Lower leg skin (tissue), 4 donors: ENCODE results near the gene CABCOCO1. TPM values are rescaled to one million over a fixed set of nuclear protein-coding genes. Genes with fewer than 3 reads are reported as not detected.

Experiments
- DNase-seq, 2 donors: peaks; one replicate each; pipeline ENCODE4 v3.0.0-alpha.2; 2019; ENCODE audit warnings: low spot score in 2 of 2
- H3K4me3 ChIP-seq: fragments of 200-600 bp; sonication (generic); 2 replicates; pipeline ENCODE4 v1.5.1; 2017; ENCODE audit warnings: mild to moderate bottlenecking, low read depth; ENCODE audit not compliant: poor library complexity, severe bottlenecking
- POLR2A ChIP-seq, 2 donors: fragments of 450-650 bp; IDR thresholded peaks; one replicate each; pipeline ENCODE4 v1.6.1; 2016 to 2017; ENCODE audit warnings: antibody characterized with exemption in 2 of 2, mild to moderate bottlenecking in 1 of 2, moderate library complexity in 1 of 2
- WGBS, 2 donors: methylation state at CpG; one replicate each; pipeline ENCODE4 v1.1.5; 2018; 5-methylcytosine and 5-hydroxymethylcytosine counted together
- intact Hi-C: fragments of 100-400 bp; cut with DNase I; formaldehyde crosslinking; loops from one replicate; pipeline ENCODE4 v1.15.0; 2023; ENCODE audit warnings: low total_unique reads
- total RNA-seq, 4 donors: library from RNA; depleted of rRNA; stranded (reverse); fragments of >200 nt; gene quantifications; one replicate each; pipeline ENCODE4 v1.1.0, GENCODE V29; 2016
- TF ChIP-seq, protein P1 (sequence below), 3 donors: fragments of 450-650 bp; IDR thresholded peaks; one replicate each; pipeline ENCODE4 v1.5.1; 2016; ENCODE audit warnings: antibody characterized with exemption in 3 of 3, mild to moderate bottlenecking in 3 of 3, moderate library complexity in 2 of 3

The CABCOCO1 gene
- total RNA-seq, 4 donors from 2014 or later, result 0.46 TPM; not detected in 3

DNA sequence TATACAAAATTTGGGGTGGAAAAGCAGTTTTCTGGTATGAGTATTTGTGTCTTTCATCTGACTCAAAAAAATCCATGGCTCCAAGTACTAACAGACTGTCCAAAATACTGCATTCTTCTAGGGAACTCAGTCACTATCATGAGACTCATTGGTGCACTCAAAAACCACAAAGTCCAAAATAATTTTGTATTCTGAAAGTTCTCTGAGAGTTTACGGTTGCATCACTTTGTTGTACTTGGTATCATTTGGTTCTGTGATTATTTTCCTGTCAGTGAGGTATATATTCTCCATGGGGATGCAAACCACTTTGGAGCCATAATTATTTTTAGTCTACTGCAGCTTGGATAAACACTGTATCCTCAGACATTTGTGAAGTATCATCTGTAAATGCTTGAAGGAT is 28.0 kb upstream of the CABCOCO1 start:
- no peak for DNase-seq
- no peak overlapping the region for H3K4me3 ChIP-seq
- TF ChIP-seq POLR2A (IDR thresholded peaks at IDR 0.05), result no peak
- TF ChIP-seq, protein P1, sequence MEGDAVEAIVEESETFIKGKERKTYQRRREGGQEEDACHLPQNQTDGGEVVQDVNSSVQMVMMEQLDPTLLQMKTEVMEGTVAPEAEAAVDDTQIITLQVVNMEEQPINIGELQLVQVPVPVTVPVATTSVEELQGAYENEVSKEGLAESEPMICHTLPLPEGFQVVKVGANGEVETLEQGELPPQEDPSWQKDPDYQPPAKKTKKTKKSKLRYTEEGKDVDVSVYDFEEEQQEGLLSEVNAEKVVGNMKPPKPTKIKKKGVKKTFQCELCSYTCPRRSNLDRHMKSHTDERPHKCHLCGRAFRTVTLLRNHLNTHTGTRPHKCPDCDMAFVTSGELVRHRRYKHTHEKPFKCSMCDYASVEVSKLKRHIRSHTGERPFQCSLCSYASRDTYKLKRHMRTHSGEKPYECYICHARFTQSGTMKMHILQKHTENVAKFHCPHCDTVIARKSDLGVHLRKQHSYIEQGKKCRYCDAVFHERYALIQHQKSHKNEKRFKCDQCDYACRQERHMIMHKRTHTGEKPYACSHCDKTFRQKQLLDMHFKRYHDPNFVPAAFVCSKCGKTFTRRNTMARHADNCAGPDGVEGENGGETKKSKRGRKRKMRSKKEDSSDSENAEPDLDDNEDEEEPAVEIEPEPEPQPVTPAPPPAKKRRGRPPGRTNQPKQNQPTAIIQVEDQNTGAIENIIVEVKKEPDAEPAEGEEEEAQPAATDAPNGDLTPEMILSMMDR (IDR thresholded peaks at IDR 0.05), result no peak
- 63 to 93% methylated on average over 1 of the region's 1 CpG for WGBS, 2 donors
- intact Hi-C loops, result no loop called here

GRCh38 chr10:61635471-61635870 is 27.3 kb upstream of the CABCOCO1 start:
- WGBS, 2 donors, result 80 to 84% methylated on average over 2 of the region's 2 CpGs
- TF ChIP-seq, protein P1 (IDR thresholded peaks at IDR 0.05), result no peak
- no peak overlapping the region for H3K4me3 ChIP-seq

GRCh38 chr10:61635932-61636331 is 26.8 kb upstream of the CABCOCO1 start:
- intact Hi-C loops, result no loop called here
- TF ChIP-seq, protein P1 (IDR thresholded peaks at IDR 0.05), result no peak
- H3K4me3 ChIP-seq, result no peak overlapping the region
- DNase-seq, result no peak

More at GRCh38 chr10:61635471-61635870, 27.3 kb upstream of the CABCOCO1 start:
- intact Hi-C loops, result no loop called here
- DNase-seq, result no peak

DNA sequence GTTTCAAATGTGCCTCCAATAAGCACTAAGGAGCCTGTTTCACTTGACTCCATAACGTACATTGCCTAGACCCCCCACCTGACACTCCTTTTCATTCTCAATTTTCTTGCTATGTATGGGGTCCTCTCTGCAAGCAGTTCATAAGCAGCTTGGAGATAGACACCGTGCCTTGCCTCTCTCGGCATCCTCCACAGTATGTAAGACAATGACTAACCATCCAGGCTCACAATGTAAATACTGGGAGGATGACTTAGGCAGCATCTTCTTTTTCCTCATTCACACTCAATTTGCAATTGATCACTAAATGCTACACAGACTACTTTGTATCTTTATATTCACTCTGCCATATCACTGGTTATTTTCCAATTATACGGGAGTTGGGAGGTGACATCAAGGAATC is 22.8 kb upstream of the CABCOCO1 start:
- no peak for DNase-seq
- no peak overlapping the region for H3K4me3 ChIP-seq
- TF ChIP-seq, protein P1 (IDR thresholded peaks at IDR 0.05), result no peak
- TF ChIP-seq POLR2A (IDR thresholded peaks at IDR 0.05), result no peak
- intact Hi-C loops, result no loop called here
- 91 to 94% methylated on average over 4 of the region's 4 CpGs for WGBS, 2 donors

GRCh38 chr10:61640856-61641255 is 21.9 kb upstream of the CABCOCO1 start:
- 87 to 89% methylated on average over 3 of the region's 3 CpGs for WGBS, 2 donors
- TF ChIP-seq, protein P1 (IDR thresholded peaks at IDR 0.05), result no peak
- no peak for TF ChIP-seq POLR2A (IDR thresholded peaks at IDR 0.05)
- no peak for DNase-seq
- intact Hi-C loops, result no loop called here
- H3K4me3 ChIP-seq, result no peak overlapping the region

GRCh38 chr10:61642150-61642571 is 20.6 kb upstream of the CABCOCO1 start:
- no peak overlapping the region for H3K4me3 ChIP-seq
- no peak for DNase-seq
- 42 to 43% methylated on average over 2 of the region's 2 CpGs for WGBS, 2 donors
- intact Hi-C loops, result no loop called here
- TF ChIP-seq, protein P1 (IDR thresholded peaks at IDR 0.05), result no peak
- TF ChIP-seq POLR2A (IDR thresholded peaks at IDR 0.05), result no peak
